ENCODE measurements around the gene OR2V2. TPM values are rescaled to one million over a fixed set of nuclear protein-coding genes. Genes with fewer than 3 reads are reported as not detected.

OR2V2 gene
- total RNA-seq, 3 donors from 2014 or later: not detected

DNA sequence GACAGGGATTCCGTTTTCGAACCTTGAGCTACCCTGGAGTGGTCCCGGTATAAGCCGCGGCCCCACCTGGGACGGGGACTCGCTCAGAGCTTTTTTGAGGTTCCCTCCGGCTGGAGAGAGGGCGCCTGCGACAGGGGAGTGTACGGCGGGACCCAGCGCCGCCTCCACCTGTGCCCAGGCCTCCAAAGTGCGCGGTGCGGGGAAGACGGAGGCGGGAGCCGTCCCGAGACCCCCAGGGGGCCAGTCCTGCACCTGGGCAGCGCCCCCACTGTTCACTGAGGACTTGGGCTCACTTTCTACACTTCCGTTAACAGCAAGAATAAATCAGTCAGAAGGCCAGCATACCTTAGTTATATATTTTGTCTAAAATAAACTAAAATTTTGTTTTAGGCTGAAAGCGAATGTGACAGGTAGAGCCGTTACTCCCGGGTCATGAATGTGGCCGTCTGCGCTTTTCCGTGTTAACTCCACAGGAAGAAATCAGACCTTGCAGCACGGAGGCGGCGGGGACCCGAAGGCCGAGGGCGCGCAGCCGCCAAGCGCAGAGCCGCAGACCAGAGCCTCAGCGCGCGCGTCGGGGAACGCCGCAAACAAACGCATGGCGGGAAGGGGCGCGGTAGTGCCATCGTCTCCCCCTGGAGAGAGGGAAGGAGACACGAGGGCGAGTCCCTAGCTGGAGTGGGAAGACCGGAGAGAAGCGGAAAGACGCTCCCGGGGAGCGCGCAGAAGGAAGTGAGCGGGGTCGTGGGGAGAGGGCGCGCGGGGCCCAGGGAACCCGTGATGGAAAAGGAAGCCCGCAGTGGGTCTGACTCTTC, 43.5 kb downstream of the OR2V2 start:
- H3K27me3 ChIP-seq: no peaks in the 10 kb centered on the region
- DNase-seq (ENCODE audit: low spot score in 2 of 2): no peak
- no peaks in the 10 kb centered on the region for H3K36me3 ChIP-seq
- H3K9me3 ChIP-seq: no peaks in the 10 kb centered on the region
- H3K4me3 ChIP-seq: peak overlapping the region; percentile 73 to 93 (median 86)
- TF ChIP-seq, protein P1, sequence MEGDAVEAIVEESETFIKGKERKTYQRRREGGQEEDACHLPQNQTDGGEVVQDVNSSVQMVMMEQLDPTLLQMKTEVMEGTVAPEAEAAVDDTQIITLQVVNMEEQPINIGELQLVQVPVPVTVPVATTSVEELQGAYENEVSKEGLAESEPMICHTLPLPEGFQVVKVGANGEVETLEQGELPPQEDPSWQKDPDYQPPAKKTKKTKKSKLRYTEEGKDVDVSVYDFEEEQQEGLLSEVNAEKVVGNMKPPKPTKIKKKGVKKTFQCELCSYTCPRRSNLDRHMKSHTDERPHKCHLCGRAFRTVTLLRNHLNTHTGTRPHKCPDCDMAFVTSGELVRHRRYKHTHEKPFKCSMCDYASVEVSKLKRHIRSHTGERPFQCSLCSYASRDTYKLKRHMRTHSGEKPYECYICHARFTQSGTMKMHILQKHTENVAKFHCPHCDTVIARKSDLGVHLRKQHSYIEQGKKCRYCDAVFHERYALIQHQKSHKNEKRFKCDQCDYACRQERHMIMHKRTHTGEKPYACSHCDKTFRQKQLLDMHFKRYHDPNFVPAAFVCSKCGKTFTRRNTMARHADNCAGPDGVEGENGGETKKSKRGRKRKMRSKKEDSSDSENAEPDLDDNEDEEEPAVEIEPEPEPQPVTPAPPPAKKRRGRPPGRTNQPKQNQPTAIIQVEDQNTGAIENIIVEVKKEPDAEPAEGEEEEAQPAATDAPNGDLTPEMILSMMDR (IDR thresholded peaks at IDR 0.05): no peak
- TF ChIP-seq POLR2A (IDR thresholded peaks at IDR 0.05): no peak
- peak in 1 of 3 donors; percentile 27 for TF ChIP-seq POLR2AphosphoS5 (IDR thresholded peaks at IDR 0.05)
- H3K27ac ChIP-seq: peak overlapping the region; percentile 94
- intact Hi-C loops (cut with DNase I; ENCODE audit: low total_unique reads): loop anchor here (10.0 kb wide), 1 partner anchor 54 kb away; the partner anchor contains the start of gene RACK1
- peaks cover 0 to 7% of the 10 kb centered on the region in 2 donors for H3K4me1 ChIP-seq

DNA sequence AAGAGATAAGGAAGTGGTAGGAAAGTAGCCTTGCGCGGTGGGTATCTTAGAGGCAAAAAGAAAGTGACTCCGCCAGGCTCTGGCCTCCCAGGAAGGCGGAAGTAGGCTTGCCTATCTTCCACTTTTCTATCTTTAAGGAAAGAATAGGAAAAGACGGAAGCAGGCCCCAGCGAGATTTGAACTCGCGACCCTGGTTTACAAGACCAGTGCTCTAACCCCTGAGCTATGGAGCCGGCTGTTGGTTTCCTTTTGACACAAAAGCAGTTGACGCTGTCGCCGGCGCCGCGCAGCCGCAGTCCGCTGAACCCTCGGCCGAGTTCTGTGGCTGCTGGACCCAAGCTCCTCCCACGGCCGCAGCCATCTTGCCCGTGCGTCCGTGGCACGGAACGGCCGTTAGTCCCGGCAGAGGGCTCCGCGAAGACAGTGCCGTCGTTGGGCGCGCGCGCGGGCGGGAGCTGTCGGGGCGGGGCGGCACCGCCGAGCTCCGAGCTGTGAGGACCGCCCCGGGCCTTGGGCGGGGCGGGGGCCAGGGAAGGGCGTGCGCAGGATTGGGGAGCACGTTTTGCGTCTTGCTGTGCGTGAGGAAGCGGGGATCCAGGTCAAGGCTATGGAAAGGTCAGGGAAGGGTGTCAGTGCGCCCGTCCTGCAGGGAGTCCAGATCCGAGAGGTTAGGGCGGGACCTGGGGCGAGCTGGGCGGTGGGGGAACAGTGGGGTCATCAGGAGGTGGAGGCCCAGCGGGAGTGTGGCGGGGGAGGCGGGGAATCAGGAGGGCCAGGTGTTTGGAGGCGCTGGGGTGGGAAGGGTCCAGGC, 44.3 kb downstream of the OR2V2 start:
- peak overlapping the region; percentile 94 for H3K27ac ChIP-seq
- H3K4me1 ChIP-seq: peaks cover 0 to 7% of the 10 kb centered on the region in 2 donors
- H3K9me3 ChIP-seq: no peaks in the 10 kb centered on the region
- peak overlapping the region; percentile 73 to 93 (median 86) for H3K4me3 ChIP-seq
- H3K27me3 ChIP-seq: no peaks in the 10 kb centered on the region
- DNase-seq (ENCODE audit: low spot score in 2 of 2): peak; percentile 96
- H3K36me3 ChIP-seq: no peaks in the 10 kb centered on the region
- TF ChIP-seq, protein P1 (IDR thresholded peaks at IDR 0.05): no peak
- TF ChIP-seq POLR2AphosphoS5 (IDR thresholded peaks at IDR 0.05) (peak; percentile 37 to 85 (median 83)), POLR2A (IDR thresholded peaks at IDR 0.05) (peak; percentile 50)
- intact Hi-C loops (cut with DNase I; ENCODE audit: low total_unique reads): loop anchor here (10.0 kb wide), 1 partner anchor 53 kb away; the partner anchor contains the start of gene RACK1

DNA sequence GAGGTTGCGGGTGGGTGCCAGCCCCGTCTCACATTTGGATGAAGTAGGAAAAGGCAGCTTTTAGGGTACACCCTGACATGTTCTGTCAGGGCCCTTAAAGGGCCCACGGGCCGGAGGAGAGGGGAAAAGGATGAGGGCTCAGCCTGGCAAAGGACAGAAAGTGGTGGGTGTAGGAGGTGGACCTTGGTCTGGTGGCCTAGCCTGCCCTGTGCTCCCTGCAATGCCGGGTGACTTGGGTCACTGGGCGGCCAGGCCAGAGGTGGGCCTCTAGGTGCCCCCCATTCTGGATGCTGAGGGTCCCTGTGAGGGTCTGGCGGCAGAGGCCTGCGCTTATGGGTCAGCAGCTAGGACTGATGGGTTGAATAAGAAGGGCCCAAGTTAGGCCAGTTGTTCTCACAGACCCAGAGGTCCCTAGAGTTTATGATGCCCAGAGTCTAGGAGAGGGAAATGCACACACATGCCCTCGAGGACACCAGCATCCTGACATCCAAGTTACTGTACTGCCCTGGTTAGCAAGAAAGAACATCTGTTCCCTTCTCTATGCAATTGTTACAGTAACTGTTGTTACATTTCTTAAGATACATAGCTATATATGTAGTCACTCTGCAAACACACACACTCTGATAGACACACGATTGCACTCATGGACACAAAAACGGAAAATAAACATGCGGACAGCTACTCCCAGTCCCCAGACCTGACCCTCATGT, 45.1 kb downstream of the OR2V2 start:
- no peak for TF ChIP-seq POLR2A (IDR thresholded peaks at IDR 0.05)
- TF ChIP-seq POLR2AphosphoS5 (IDR thresholded peaks at IDR 0.05): no peak
- TF ChIP-seq, protein P1 (IDR thresholded peaks at IDR 0.05): no peak
- intact Hi-C loops (cut with DNase I; ENCODE audit: low total_unique reads): loop anchor here (10.0 kb wide), 1 partner anchor 52 kb away; the partner anchor contains the start of gene RACK1
- Histone ChIP-seq H3K27ac (peak overlapping the region; percentile 94), H3K36me3 (no peaks in the 10 kb centered on the region), H3K27me3 (no peaks in the 10 kb centered on the region), H3K4me1 (peaks cover 0 to 7% of the 10 kb centered on the region in 2 donors), H3K9me3 (no peaks in the 10 kb centered on the region), H3K4me3 (peak overlapping the region; percentile 73 to 93 (median 86))
- no peak for DNase-seq (ENCODE audit: low spot score in 2 of 2)

DNA sequence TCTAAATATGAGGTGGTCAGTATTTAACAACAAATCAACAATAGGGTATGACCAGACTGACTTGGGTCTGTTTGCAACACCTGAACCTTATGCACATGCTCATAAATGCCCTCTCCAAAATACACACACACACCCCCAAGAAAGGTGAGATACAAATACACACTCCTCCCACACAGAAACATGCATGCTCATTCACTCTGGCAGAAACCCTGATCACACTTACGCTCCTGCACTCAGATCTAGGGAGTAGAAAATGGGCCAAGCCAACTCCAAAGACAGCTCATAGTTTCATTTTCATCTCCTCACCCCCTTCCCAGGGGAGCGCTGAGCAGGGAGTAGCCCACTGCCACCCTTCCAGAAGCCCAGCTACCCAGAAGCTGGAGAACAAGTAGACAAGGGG, 46.3 kb downstream of the OR2V2 start:
- TF ChIP-seq POLR2A (IDR thresholded peaks at IDR 0.05): no peak
- TF ChIP-seq POLR2AphosphoS5 (IDR thresholded peaks at IDR 0.05): no peak
- TF ChIP-seq, protein P1 (IDR thresholded peaks at IDR 0.05): no peak
- Histone ChIP-seq H3K9me3 (no peaks in the 10 kb centered on the region), H3K4me1 (peaks cover 0 to 7% of the 10 kb centered on the region in 2 donors), H3K36me3 (no peaks in the 10 kb centered on the region), H3K4me3 (no peak overlapping the region), H3K27me3 (no peaks in the 10 kb centered on the region), H3K27ac (peak overlapping the region in 1 of 2 donors; percentile 4)
- intact Hi-C loops (cut with DNase I; ENCODE audit: low total_unique reads): loop anchor here (10.0 kb wide), 1 partner anchor 51 kb away; the partner anchor contains the start of gene RACK1
- no peak for DNase-seq (ENCODE audit: low spot score in 2 of 2)

Data from breast epithelium (tissue), 4 donors.